ENCODE results near the gene SLC2A2. TPM values are rescaled to one million over a fixed set of nuclear protein-coding genes. Genes with fewer than 3 reads are reported as not detected.
A peak's percentile ranks its signal among the peaks of the same experiment; 100 is the strongest.

Gene SLC2A2
- total RNA-seq: not detected

DNA sequence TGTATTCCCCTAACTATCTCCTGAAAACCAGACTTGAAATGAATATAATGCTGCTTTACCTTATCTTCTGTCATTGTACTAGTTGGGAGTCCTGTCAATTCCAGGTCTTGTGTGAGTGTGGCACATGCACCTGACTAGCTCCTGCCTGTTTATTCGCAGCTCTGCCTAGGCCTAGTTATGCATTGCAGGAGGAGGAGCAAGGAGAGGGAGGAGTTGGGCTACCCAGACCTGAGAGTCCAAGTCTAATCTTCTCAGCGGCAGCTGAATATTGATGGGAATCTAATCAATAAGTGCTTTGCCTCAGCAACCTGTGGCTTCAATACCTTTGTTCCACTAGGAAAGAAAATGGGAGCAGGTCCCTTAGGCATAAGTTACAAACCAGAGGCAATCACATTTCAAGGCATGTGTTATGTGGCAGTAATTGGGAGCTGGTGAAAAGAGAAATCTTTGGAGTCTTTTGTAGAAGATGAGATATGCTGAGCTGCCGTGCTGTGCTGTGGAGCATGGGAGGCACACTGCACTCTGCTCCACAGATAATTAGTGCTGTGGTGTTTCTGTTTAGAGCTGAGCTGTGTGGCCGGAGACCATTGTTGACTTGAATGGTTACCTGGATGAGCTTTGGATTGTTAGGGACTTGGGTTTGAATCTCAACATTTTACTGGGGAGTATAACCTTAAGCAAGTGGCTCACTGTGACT is at the start of gene SLC2A2:
Gene SLC2A2 (minus strand): TSS at position 124 of the 697 bp plus-strand sequence. CDS start 50 bp downstream, at position 74.
- no peak for DNase-seq (ENCODE audit: low read depth in 2 of 3, low spot score in 2 of 3)

DNA sequence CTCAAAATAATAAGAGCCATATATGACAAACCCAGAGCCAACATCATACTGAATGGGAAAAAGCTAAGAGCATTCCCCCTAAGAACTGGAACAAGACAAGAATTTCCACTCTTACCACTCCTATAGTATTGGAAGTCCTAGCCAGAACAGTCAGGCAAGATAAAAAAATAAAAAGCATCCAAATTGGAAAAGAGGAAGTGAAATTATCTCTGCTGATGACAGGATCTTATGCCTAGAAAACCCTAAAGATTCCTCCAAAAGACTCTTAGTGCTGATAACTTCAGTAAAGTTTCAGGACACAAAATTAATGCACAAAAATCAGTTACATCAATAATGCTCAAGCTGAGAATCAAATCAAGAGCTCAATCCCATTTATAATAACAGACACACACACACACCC is 45.9 kb upstream of the SLC2A2 start:
- DNase-seq (ENCODE audit: low read depth in 2 of 3, low spot score in 2 of 3): no peak

DNA sequence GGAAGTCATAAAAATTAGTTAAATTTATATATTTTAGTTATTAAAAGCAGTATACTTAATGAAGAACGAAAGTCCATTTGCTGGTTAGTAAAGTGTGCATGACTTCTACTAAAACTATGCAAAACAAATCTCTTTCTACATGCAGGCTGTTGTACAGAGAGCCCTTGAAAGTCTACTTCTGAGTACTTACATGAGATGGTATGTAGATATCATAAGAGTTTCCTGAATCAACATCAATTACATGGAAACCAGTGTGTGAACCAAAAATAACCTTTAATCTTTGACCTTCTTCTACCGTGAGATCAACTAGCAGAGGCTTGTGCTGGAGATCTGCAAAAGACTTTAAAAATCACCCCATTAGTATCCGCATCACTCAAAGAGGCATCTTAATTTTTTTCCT is 42.1 kb upstream of the SLC2A2 start:
- no peak for DNase-seq (ENCODE audit: low read depth in 2 of 3, low spot score in 2 of 3)

DNA sequence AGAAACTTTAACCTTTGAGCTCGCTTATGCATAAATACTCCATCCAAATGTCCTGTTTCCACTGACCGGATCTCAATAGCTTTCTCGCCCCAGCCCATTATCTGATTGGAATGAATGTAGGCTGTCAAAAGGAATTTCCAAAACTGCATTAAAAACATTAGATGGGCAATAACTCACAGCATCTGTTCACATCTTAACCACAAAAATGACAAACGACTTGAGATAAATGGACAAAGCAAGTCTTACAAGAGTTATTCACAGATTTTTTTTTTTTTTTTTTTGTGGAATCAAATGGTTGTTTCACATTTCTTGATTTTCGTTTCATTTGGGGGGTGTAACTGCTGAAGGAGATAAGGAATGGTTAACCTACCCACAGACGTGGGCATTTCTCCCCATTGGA is 39.7 kb upstream of the SLC2A2 start:
- no peak for DNase-seq (ENCODE audit: low read depth in 2 of 3, low spot score in 2 of 3)

DNA sequence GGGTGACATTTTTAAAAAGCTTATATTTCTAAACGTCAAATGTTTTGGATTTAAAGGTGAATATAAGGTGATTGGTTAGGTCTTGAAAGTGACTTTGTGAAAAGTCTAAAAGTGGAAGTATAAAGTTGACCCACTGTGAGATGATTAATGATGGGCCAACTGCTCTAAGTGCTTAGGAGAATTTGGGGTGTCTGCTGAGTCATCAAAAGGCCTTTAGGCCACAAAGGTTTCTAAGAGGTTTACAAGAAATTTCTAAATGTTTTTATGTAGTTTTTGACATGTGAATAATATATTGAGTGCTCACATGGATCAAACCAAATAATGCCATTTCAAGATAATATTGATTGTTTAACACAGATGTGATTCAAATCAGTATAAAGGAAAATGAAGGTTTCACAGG is 39.2 kb upstream of the SLC2A2 start:
- no peak for DNase-seq (ENCODE audit: low read depth in 2 of 3, low spot score in 2 of 3)

DNA sequence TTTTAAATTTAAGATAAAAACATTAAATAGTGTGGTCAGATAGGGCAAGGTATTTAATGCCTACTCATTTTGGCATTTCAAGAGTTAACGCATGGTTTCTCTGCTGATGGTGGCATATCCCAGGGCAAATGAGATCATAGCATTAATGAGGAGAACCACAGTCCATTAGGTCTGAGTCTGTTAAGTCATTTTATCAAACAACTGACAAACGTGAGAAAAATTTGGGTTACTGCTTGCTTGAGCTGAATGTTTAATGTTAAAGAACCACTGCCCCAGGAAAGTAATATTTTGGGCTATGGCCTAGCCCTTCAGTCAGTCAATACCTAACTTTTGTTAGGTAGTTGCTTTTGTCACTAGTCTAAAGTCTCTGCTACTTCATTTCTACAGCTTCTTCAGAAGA is 37.9 kb upstream of the SLC2A2 start:
- no peak for DNase-seq (ENCODE audit: low read depth in 2 of 3, low spot score in 2 of 3)

DNA sequence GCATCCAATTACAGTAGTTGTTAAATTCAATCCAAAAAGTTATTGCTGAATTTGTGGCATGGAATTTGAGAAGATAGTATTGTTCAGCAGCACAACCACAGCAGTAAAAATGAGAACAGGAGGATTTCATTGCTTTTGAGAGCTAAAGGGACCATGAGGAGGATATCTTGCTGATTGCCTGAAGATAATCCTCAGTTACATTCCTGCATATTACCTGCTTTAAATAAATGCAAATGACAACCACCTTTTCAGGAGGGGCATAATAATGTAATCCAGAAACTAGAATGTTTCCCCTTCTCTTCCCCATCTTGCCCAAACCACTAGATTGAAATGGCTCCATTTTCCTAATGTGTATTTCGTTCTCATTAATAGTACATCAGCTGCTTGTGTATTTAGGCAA is 35.2 kb upstream of the SLC2A2 start:
- DNase-seq (ENCODE audit: low read depth in 2 of 3, low spot score in 2 of 3): no peak

DNA sequence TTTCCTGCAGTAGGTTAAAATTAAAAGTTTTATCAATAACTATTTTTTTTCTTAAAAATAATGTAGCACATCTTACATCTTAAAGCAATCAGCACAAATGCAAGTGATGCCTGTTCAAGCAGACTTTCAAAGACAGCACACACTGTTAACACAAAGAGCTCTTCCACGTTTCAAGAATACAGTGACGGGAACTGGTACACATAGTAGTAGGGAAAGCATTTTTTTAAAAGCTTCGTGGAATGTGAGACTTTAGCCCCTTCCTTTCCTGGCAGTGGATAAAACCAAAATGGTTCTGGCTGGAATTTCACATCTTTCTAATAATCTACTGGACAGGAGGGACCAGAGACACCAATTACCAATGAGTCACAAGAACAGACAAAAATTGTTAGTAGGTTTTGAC is 33.5 kb upstream of the SLC2A2 start:
- DNase-seq (ENCODE audit: low read depth in 2 of 3, low spot score in 2 of 3): no peak

DNA sequence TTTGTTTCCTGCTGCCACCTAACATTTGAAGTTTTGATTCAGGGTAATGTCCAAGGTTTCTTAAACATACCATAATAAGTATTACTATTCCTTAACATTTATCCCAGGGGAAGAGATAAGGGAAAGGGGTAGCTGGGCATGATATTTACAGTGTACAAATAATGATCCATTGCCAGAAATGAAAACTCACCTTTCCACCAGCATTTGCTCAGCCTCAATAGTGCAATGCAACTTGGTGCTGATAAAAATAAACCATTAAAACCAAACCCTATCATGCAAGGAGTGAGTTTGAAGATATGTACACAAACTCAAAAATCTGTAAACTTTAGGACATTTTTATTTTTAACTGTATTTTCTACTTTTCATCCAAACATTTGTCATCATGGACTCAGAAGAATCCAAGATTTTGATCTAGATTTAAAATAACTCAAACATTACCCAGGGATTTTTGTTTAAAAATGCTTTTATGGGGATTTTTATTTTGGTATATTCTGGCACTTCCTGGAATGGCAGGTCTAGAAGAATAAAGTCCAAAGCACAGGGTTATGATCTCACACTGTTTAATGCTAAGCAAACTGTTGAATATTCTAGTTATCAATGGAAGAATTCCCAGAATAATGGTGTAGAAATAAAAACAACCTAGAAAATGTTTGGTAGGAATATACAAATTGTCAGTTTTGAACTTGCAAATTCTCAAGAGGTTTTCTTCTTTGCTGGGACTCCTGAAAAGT is 32.5 kb upstream of the SLC2A2 start:
- DNase-seq (ENCODE audit: low read depth in 2 of 3, low spot score in 2 of 3): no peak

DNA sequence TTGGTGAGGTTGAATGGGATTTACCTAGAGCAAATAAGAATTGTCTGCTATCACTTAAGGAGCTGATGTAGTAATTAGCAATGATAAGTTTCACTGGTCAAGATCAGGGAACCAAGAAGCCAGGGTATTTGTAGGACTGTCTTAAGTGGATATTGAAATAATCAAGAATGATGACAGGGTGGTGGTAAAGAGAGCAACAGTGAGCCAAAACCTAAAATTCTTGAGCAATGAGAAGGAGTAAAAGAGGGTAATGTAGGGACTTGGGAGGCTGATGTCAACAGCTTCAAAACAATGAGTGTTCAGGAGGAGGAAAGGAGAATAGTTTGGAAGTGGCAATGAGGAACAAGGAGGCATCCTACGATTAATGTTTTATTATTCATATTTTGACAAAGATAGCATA is 31.5 kb upstream of the SLC2A2 start:
- no peak for DNase-seq (ENCODE audit: low read depth in 2 of 3, low spot score in 2 of 3)

DNA sequence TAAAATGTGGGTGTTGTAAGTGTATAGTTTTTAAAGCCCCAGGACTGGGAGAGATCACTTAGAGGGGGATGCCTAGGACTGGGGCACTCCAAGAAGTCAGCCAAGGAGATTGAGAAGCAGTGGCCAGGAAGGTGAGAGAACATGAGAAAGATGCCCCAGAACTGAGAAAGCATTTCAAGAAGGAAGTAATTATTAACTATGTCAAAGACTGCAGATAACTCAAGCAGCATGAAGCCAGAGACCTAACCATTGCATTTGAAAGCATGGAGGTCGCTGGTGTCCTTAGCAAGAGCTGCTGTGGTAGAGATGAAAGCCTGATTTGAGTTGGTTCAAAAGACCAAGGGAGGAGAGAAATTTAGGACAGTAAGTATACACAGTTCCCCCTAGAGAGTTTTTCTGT is 30.6 kb upstream of the SLC2A2 start:
- no peak for DNase-seq (ENCODE audit: low read depth in 2 of 3, low spot score in 2 of 3)

DNA sequence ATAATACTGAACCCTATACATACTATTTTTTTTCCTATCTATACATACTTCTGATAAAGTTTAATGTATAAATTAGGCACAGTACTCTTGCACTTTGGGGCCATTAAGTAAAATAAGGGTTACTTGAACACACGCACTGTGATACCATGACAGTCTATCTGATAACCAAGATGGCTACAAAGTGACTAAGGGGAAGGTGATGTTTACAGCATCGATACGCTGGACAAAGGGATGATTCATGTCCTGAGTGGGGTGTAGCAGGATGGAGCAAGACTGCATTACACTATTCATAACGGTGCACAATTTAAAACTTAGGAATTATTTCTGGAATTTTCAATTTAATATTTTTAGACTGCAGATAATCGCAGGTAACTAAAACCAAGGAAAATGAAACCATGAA is 30.0 kb upstream of the SLC2A2 start:
- no peak for DNase-seq (ENCODE audit: low read depth in 2 of 3, low spot score in 2 of 3)

DNA sequence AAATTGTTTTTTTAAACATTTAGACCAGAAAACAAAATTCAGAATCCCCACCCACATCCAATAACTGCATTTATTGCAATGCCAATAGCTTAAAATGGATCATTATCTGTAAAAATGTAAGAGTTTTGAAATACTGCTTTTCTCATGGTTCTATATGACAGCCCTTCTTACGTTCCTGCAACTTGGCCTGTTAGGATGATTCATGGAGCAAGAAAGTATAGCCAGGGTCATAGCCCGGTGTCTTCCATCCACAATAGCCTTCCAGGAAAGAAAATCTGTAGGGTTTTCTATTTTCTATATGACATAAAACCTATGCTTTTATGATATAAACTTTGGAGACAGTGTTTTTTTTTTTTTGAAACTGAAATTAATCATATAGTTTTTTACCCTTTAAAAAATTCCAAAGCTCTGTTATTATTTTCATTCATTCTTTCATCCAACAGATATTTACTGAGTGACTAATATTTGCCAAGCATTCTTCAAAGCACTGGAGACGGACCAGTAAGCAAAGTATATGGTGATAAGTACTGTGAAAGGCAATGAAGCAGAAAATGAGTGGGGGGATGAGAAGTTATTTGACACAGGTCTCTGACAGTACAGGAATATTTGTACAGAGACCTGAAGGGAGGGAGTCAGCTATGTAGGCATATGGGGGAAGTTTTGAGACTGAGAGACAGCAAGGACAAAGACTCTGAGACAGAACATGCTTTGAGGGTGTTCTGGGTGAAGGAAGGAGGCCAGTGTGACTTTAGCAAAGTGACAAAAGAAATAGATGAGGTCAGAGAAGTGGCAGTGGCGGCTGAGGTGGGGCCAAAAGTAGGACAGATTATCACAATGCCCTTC is 29.0 kb upstream of the SLC2A2 start:
- DNase-seq (ENCODE audit: low read depth in 2 of 3, low spot score in 2 of 3): no peak

DNA sequence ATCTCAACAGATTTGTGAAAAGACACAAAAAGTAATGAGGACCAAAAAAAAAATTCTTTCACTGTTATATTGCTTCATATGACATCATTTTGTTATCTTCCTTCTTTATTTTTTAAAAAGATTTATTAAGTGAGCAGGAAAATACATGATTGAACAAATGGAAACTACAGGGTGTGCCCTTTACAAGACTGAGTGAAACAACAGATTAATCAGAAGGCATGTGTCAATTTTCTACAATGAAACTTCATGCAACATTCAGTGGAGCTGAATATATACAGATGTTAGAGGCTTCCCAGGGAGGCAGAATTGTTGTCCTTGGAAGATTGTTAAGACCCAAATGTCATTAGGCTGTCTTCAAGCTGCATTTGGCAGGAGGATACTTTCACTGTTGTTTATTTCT is 28.4 kb upstream of the SLC2A2 start:
- DNase-seq (ENCODE audit: low read depth in 2 of 3, low spot score in 2 of 3): no peak

DNA sequence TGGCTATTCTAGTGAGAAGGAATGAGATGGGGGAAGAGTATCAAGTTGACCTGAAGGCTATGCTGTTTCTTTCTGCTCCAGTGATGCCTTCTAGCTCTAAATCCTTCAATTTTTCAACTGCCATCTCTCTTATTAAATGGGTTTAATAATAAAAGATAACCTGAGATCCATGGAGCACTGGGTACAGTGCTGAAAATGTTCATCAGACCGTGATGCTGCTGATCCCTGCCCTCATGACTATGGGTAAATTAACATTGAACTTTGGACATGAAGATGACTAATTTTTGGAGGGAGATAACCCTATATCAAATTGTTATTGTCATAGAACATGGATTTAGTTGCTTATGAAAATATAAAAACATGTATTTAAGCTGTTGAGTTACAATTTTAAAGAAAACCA is 27.7 kb upstream of the SLC2A2 start:
- DNase-seq (ENCODE audit: low read depth in 2 of 3, low spot score in 2 of 3): no peak

DNA sequence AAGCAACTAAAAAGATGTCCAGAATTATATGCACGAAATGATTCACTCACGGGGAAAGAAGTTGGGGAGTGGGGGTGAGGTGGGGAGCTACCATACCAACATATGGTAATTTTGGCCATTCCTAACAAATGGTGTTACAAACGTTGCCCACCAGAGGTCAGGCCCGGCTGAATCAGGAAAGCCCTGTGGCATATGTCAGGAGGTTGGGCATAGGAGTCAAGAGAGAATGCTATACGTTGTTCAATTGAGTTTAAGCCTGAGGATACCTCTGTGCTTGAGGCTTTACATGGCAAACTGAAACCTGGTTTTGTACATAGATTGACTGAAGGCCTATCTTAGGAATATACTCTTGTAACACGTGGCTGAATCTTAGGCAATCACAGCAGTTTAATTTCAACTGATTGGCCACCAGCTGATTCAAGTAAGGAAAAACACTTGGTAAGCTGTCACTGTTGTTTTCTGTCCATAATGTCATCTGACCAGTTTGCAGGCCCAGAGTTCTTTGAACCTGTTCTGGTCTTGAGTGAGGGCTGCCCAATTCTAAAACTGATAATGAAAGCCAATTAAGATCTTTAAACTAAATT is 23.4 kb upstream of the SLC2A2 start:
- peak in 2 of 3 donors; percentile 56 to 81 for DNase-seq (ENCODE audit: low read depth in 2 of 3, low spot score in 2 of 3)

DNA sequence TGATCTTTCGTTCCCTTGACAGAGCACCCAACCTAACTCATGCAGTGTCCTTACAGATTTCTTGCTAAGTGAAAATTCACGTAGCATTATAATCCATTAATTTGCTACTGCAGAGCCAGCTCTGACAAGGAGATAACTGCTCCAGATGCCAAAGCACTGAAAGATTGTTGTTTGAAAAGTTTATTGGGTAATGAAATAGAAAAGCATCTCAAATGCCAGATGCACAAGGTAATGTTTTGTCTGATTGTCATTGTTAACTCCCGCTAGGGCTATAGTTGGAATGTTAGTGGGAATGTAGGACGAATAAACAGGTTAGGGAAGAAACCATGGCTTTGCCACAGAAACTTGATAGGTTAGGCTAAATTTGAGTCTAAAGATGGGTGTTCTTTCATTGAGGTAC is 20.2 kb upstream of the SLC2A2 start:
- no peak for DNase-seq (ENCODE audit: low read depth in 2 of 3, low spot score in 2 of 3)

DNA sequence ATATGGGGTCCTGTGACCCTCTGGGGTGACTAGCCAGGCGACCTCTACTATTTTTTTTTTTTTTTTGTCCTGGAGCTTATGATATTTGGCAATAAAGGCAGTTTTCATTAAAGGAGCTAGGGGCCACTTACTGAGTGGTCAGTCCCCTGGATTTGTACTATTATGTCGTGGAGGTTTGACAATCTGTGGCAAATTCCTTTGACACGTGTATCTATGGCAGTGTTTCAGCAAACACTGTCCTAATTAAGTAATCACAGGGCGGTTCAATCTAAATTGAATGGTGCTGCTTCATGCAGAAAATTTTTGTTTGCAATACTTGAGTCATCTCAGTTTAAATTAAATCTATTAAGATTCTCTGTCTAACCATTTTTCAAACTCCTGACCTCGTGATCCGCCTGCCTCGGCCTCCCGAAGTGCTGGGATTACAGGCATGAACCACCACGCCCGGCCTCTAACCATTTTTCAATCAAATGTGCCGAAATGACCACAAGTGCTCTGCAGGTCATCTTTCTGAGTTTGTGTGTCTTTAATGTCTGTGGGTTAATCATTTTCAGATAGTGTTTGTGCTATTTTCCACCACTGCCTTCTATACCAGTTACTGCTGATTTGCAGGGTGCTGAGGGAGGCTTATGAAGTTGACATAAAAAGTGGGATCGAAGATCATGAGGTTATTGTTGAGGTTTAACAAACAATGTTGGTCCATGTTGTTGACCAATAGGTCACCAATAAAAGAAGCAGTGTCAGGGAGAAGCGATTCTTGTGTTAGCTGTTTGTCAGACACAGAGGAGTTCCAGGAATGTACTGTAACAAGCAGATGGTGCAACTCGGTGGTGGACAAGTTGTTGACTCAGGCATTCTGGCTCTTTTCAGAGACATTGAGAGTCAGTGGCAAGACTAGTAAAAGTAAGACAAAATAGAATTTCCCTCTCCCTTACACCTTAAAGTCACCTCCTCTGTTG is 18.6 kb upstream of the SLC2A2 start:
- no peak for DNase-seq (ENCODE audit: low read depth in 2 of 3, low spot score in 2 of 3)

DNA sequence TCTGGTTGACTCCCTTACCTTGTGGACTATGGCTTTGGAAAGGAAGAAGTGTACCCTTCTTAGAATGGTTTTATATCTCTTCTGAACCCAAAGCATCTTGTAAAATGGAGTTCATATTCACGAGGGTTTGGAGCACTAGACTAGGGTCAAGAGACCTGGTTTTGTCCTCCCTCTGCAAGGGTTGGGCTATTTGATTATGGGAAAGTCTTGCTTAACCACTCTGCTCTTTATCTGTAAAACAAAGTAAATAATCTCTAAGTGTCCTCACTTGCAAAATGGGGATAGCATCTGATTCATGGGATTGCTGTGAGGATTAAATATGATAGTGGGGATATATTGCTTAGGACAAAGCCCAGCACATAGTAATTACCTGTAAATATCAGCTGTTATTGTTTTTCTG is 17.9 kb upstream of the SLC2A2 start:
- DNase-seq (ENCODE audit: low read depth in 2 of 3, low spot score in 2 of 3): no peak

DNA sequence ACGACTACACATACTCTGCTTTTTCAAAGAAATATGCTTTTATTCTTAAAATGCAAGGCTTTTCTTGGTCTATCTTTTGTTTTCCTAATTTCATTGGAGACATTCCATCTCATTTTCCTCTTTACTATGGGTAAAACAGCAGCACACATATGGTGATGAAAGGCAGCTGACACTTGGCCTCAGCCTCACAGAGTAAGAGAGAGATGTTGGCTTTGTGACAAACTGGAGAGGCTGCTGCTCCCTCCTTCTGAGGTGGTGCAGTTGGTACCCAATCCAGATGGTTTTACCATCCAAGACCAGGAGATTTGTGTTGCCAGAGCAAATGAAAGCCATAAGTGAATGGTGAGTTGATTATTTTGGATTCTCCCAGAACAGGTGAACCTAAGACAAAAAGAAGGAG is 13.2 kb upstream of the SLC2A2 start:
- DNase-seq (ENCODE audit: low read depth in 2 of 3, low spot score in 2 of 3): no peak
